ENCODE measurements around the gene MLYCD. TPM values are rescaled to one million over a fixed set of nuclear protein-coding genes. Genes with fewer than 3 reads are reported as not detected.
A peak's percentile ranks its signal among the peaks of the same experiment; 100 is the strongest.
"Not testable (repeated sequence)": the region's sequence is repeated elsewhere in the genome, so short reads cannot be mapped to it uniquely, and the experiment has no call there.

MLYCD gene
- total RNA-seq, 2 donors from 2014 or later = 6.1 to 7.1 TPM

GRCh38 chr16:83945587-83945986 is 46.7 kb downstream of the MLYCD start:
- no peak for ATAC-seq
- H3K4me1 Mint-ChIP-seq (ENCODE audit: low read depth in 2 of 2) = no peaks in the 10 kb centered on the region
- H3K36me3 Mint-ChIP-seq = no peaks in the 10 kb centered on the region
- no peaks in the 10 kb centered on the region for H3K9me3 Mint-ChIP-seq
- no peaks in the 10 kb centered on the region for H3K27me3 Mint-ChIP-seq
- no peak for DNase-seq (ENCODE audit: low spot score)
- no peak overlapping the region for H3K4me3 Mint-ChIP-seq
- H3K27ac Mint-ChIP-seq = no peak overlapping the region

- no peaks in the 10 kb centered on the region for H3K36me3 Mint-ChIP-seq
- no peaks in the 10 kb centered on the region for H3K4me1 Mint-ChIP-seq (ENCODE audit: low read depth in 2 of 2)
- no peak overlapping the region for H3K27ac Mint-ChIP-seq
- no peak overlapping the region for H3K4me3 Mint-ChIP-seq
- ATAC-seq (no peak), DNase-seq (ENCODE audit: low spot score) (no peak)
- no peaks in the 10 kb centered on the region for H3K27me3 Mint-ChIP-seq
- no peaks in the 10 kb centered on the region for H3K9me3 Mint-ChIP-seq
Observed at GRCh38 chr16:83946154-83946780, 47.4 kb downstream of the MLYCD start.

- H3K36me3 Mint-ChIP-seq = no peaks in the 10 kb centered on the region
- no peak overlapping the region for H3K4me3 Mint-ChIP-seq
- DNase-seq (ENCODE audit: low spot score) = no peak
- H3K27ac Mint-ChIP-seq = no peak overlapping the region
- ATAC-seq = no peak
- no peaks in the 10 kb centered on the region for H3K27me3 Mint-ChIP-seq
- H3K9me3 Mint-ChIP-seq = no peaks in the 10 kb centered on the region
- H3K4me1 Mint-ChIP-seq (ENCODE audit: low read depth in 2 of 2) = no peaks in the 10 kb centered on the region
Observed at GRCh38 chr16:83946781-83947566, 48.1 kb downstream of the MLYCD start.

DNA sequence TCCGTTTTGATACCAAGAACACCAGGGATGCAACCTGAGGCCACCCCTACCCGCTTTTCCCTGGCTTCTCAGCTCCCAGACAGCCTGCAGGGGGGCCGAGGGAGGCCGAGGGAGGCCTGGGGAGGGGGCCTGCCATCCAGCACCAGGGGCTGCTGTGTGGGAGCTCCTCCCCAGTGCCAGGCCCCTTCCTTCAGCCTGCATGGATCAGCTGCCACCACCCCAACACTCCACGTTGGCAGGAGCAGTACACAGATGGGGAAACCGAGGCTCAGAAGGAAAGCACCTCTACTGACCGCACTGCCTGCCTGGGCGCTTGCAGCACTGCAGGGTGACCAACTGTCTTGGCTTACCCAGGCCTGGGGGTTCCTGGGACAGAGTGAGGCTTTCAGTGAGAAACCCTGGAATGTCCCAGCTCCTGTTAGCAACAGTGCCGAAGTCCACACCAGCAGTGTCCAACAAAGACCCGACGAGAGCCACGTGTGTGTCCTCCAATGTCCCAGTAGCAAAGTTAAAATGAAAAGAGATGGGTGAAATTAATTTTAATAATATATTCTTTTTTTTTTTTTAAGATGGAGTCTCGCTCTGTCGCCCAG is 48.8 kb downstream of the MLYCD start:
- no peak overlapping the region for H3K4me3 Mint-ChIP-seq
- H3K9me3 Mint-ChIP-seq = no peaks in the 10 kb centered on the region
- H3K4me1 Mint-ChIP-seq (ENCODE audit: low read depth in 2 of 2) = no peaks in the 10 kb centered on the region
- H3K27me3 Mint-ChIP-seq = no peaks in the 10 kb centered on the region
- no peak for ATAC-seq
- H3K36me3 Mint-ChIP-seq = no peaks in the 10 kb centered on the region
- DNase-seq (ENCODE audit: low spot score) = no peak
- no peak overlapping the region for H3K27ac Mint-ChIP-seq

DNA sequence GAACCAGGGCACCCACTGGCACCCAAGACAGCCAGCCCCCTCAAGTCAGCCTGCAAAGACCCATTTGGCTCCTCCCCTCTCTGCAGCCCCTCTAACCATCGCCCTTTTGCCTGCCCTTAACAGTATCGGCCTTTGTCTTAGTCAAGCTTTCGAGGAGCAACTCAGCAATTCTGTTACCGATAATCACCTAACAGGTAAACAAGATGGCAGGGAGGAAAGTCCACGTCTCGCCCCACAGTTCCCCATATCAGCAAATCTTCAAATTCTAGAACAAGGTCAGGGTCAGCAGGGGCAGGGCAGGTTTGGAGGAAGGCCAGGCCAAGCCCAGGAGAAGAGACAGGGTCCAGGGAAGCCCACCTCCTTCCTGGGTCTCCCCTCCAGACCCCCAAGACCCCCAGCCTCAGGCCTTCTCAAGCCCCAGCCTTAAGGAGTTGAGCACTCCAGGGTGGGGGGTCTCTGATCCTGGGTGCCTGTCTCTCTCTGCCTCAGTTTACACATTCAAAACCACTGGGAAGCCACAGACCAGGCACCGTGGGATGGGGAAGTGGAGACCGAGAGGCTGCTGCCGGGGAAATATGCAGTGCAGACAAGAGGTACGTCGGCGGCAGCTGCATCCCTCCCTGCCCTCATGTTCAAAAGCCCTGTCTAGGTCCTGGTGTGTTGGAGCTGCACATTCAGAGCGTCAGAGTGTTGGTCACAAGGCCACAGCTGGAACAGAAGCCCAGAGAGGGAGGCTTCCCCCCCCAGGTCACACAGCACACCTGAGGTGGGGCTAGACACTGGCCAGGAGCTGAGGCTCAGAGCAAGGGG is 50.2 kb downstream of the MLYCD start:
- peaks cover 2 to 3% of the 10 kb centered on the region in 2 donors for H3K27me3 Mint-ChIP-seq
- ATAC-seq = no peak
- H3K9me3 Mint-ChIP-seq = no peaks in the 10 kb centered on the region
- H3K4me1 Mint-ChIP-seq (ENCODE audit: low read depth in 2 of 2) = no peaks in the 10 kb centered on the region
- H3K36me3 Mint-ChIP-seq = no peaks in the 10 kb centered on the region
- no peak for DNase-seq (ENCODE audit: low spot score)
- H3K27ac Mint-ChIP-seq = no peak overlapping the region
- H3K4me3 Mint-ChIP-seq = no peak overlapping the region

DNA sequence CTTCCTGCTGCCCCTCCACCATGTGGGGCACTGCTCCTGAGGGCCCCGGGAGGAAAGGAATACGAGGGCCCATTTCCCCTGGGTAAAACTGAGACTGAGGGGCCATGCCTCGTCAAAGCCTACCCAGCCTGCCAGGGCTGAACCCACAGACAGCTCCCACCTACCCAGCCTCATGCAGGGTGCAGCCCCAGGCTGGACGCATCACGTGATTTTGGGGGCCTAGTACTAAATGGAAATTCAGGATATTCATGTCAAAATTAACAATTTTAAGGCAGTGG is 50.7 kb downstream of the MLYCD start:
- DNase-seq (ENCODE audit: low spot score) (no peak), ATAC-seq (no peak)
- H3K27me3 Mint-ChIP-seq = peaks cover 8% of the 10 kb centered on the region in 2 donors
- H3K36me3 Mint-ChIP-seq = no peaks in the 10 kb centered on the region
- no peak overlapping the region for H3K4me3 Mint-ChIP-seq
- no peaks in the 10 kb centered on the region for H3K9me3 Mint-ChIP-seq
- H3K4me1 Mint-ChIP-seq (ENCODE audit: low read depth in 2 of 2) = no peaks in the 10 kb centered on the region
- H3K27ac Mint-ChIP-seq = no peak overlapping the region

GRCh38 chr16:83950862-83951399 is 52.0 kb downstream of the MLYCD start:
- H3K4me1 Mint-ChIP-seq (ENCODE audit: low read depth in 2 of 2); H3K36me3 Mint-ChIP-seq; H3K4me3 Mint-ChIP-seq; H3K27ac Mint-ChIP-seq; H3K9me3 Mint-ChIP-seq; ATAC-seq; DNase-seq (ENCODE audit: low spot score): not testable (repeated sequence)
- peaks cover 8 to 12% of the 10 kb centered on the region in 2 donors for H3K27me3 Mint-ChIP-seq

- Mint-ChIP-seq H3K4me3 (no peak overlapping the region), H3K27me3 (peaks cover 8 to 12% of the 10 kb centered on the region in 2 donors), H3K27ac (no peak overlapping the region), H3K9me3 (no peaks in the 10 kb centered on the region), H3K36me3 (no peaks in the 10 kb centered on the region), H3K4me1 (ENCODE audit: low read depth in 2 of 2) (no peaks in the 10 kb centered on the region)
- DNase-seq (ENCODE audit: low spot score) (no peak), ATAC-seq (no peak)
Observed at GRCh38 chr16:83951544-83951943, 52.6 kb downstream of the MLYCD start.

DNA sequence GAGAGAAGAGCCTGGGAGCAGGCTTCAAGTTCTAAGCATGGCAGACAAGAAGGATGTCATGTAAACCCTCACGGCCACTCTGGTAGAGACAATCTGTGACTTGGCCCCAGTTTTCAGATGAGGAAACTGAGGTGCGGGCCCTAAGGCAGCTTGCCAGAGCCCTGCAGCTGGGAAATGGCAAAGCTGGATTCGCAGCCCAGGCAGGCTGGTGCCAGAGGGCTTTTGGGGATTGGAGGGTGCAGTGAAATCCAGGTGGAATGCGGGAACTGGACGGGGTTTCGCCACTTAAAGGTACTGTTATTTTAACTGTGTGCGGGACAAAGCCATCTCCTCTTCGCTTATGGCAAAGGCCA is 53.6 kb downstream of the MLYCD start:
- DNase-seq (ENCODE audit: low spot score) (no peak), ATAC-seq (no peak)
- Mint-ChIP-seq H3K27ac (no peak overlapping the region), H3K4me1 (ENCODE audit: low read depth in 2 of 2) (no peaks in the 10 kb centered on the region), H3K9me3 (no peaks in the 10 kb centered on the region), H3K4me3 (peak overlapping the region; percentile 12), H3K27me3 (peaks cover 8 to 12% of the 10 kb centered on the region in 2 donors), H3K36me3 (no peaks in the 10 kb centered on the region)

GRCh38 chr16:83952940-83953795 is 54.3 kb downstream of the MLYCD start, which contains the start of gene OSGIN1:
Gene OSGIN1 (plus strand): TSS chr16:83953240. CDS start chr16:83957672, 4,432 bp downstream.
- ATAC-seq (peak; percentile 88), DNase-seq (ENCODE audit: low spot score) (no peak)
- H3K27me3 Mint-ChIP-seq = peaks cover 8 to 12% of the 10 kb centered on the region in 2 donors
- H3K27ac Mint-ChIP-seq = no peak within 1 kb of the TSS
- peak within 1 kb of the TSS; percentile 22 for H3K4me3 Mint-ChIP-seq
- H3K9me3 Mint-ChIP-seq = no peaks in the 10 kb centered on the region
- H3K4me1 Mint-ChIP-seq (ENCODE audit: low read depth in 2 of 2) = no peaks in the 10 kb centered on the region
- no peaks in the 10 kb centered on the region for H3K36me3 Mint-ChIP-seq

- Mint-ChIP-seq H3K4me3 (no peak overlapping the region), H3K27me3 (peaks cover 8 to 12% of the 10 kb centered on the region in 2 donors), H3K27ac (no peak overlapping the region), H3K36me3 (no peaks in the 10 kb centered on the region), H3K4me1 (ENCODE audit: low read depth in 2 of 2) (no peaks in the 10 kb centered on the region), H3K9me3 (no peaks in the 10 kb centered on the region)
- DNase-seq (ENCODE audit: low spot score) = no peak
- ATAC-seq = no peak
Observed at GRCh38 chr16:83953796-83954576, 55.1 kb downstream of the MLYCD start.

- Mint-ChIP-seq H3K27ac (no peak overlapping the region), H3K9me3 (no peaks in the 10 kb centered on the region), H3K36me3 (no peaks in the 10 kb centered on the region), H3K27me3 (peaks cover 8 to 12% of the 10 kb centered on the region in 2 donors), H3K4me1 (ENCODE audit: low read depth in 2 of 2) (no peaks in the 10 kb centered on the region), H3K4me3 (no peak overlapping the region)
- DNase-seq (ENCODE audit: low spot score) = no peak
- no peak for ATAC-seq
Observed at GRCh38 chr16:83954577-83955016, 55.7 kb downstream of the MLYCD start.

Measured in natural killer cell treated with Interleukin-12 subunit alpha and Interleukin-12 subunit beta and Interleukin-15 and Interleukin-18, amount 100 ng/mL, for 72 hours (primary cell).